HepG2 (cell line): ENCODE measurements around the gene E2F1. TPM values are rescaled to one million over a fixed set of nuclear protein-coding genes. Genes with fewer than 3 reads are reported as not detected.

Experiments
- AGO2 ChIP-seq: fragments of 200-400 bp; formaldehyde crosslinking; optimal IDR thresholded peaks from 2 replicates; pipeline ENCODE3; 2017; ENCODE audit warnings: mild to moderate bottlenecking, low read depth, low read length, moderate library complexity
- ELF4 ChIP-seq: sonication (generic); formaldehyde crosslinking; IDR thresholded peaks from 2 replicates; pipeline ENCODE4 v1.5.0; 2020; ENCODE audit warnings: missing genetic modification reagents, mild to moderate bottlenecking, moderate library complexity, borderline replicate concordance
- ESRRA ChIP-seq: sonication (generic); formaldehyde crosslinking; IDR thresholded peaks from 2 replicates; pipeline ENCODE4 v1.5.1; 2020; ENCODE audit warnings: mild to moderate bottlenecking, low read depth, missing genetic modification reagents
- HDAC2 ChIP-seq: sonication (generic); formaldehyde crosslinking; IDR thresholded peaks from 2 replicates; pipeline ENCODE4 v1.4.0; 2020; ENCODE audit warnings: missing genetic modification reagents
- HNRNPK ChIP-seq: fragments of 200-400 bp; formaldehyde crosslinking; IDR thresholded peaks from 2 replicates; pipeline ENCODE4 v1.6.1; 2018; ENCODE audit warnings: low read length, low read depth, moderate library complexity, mild to moderate bottlenecking; ENCODE audit not compliant: poor library complexity, severe bottlenecking
- XRCC5 ChIP-seq: fragments of 200-400 bp; formaldehyde crosslinking; optimal IDR thresholded peaks from 2 replicates; pipeline ENCODE3; 2017; ENCODE audit warnings: mild to moderate bottlenecking, low read length
- ZBTB3 ChIP-seq: sonication (generic); formaldehyde crosslinking; IDR thresholded peaks from 2 replicates; pipeline ENCODE4 v1.4.0; 2020; ENCODE audit warnings: low read depth, mild to moderate bottlenecking, moderate library complexity, missing genetic modification reagents, borderline replicate concordance
- ZFP1 ChIP-seq: IDR thresholded peaks from 2 replicates; pipeline ENCODE4 v1.6.1; 2016
- ZNF10 ChIP-seq: sonication (generic); formaldehyde crosslinking; IDR thresholded peaks from 2 replicates; pipeline ENCODE4 v1.4.0; 2020; ENCODE audit warnings: mild to moderate bottlenecking, low read depth, missing genetic modification reagents, borderline replicate concordance
- ZNF138 ChIP-seq: sonication (generic); formaldehyde crosslinking; IDR thresholded peaks from 2 replicates; pipeline ENCODE4 v1.5.0; 2020; ENCODE audit warnings: mild to moderate bottlenecking, low read depth, missing genetic modification reagents
- ZNF30 ChIP-seq: sonication (generic); formaldehyde crosslinking; IDR thresholded peaks from 2 replicates; pipeline ENCODE4 v1.5.0; 2020; ENCODE audit warnings: mild to moderate bottlenecking, missing genetic modification reagents
- ZXDC ChIP-seq: sonication (generic); formaldehyde crosslinking; IDR thresholded peaks from 2 replicates; pipeline ENCODE4 v1.5.0; 2020; ENCODE audit warnings: mild to moderate bottlenecking, missing genetic modification reagents
- polyA plus RNA-seq, 8 experiments: library from polyadenylated mRNA; depleted of rRNA in 3 of 8; stranded (reverse) in 7 of 8; unstranded in 1 of 8; fragments of >200 nt; fragmentation: Illumina TruSeq in 4 of 8; extraction: Trizol in 4 of 8; gene quantifications; 2 replicates each; pipeline versions ENCODE4 v1.2.1 to v1.2.3, GENCODE V29; 2011 to 2016; ENCODE audit warnings: low read depth in 4 of 8, missing spikeins in 1 of 8, mixed read lengths in 1 of 8; ENCODE audit not compliant: insufficient read depth in 1 of 8
- total RNA-seq, 5 experiments: library from RNA; depleted of rRNA; stranded (reverse); fragments of >200 nt; fragmentation: Illumina TruSeq; extraction: Trizol; gene quantifications; 2 replicates each; pipeline ENCODE4 v1.2.3, GENCODE V29; 2016; ENCODE audit warnings: low read depth in 1 of 5
- TF ChIP-seq, protein P1 (sequence below): sonication (generic); formaldehyde crosslinking; IDR thresholded peaks from 2 replicates; pipeline ENCODE4 v1.4.0; 2020; ENCODE audit warnings: mild to moderate bottlenecking, missing genetic modification reagents
- TF ChIP-seq, protein P2 (sequence below): sonication (generic); formaldehyde crosslinking; IDR thresholded peaks from 2 replicates; pipeline ENCODE4 v1.4.0; 2020; ENCODE audit warnings: mild to moderate bottlenecking, missing genetic modification reagents
- TF ChIP-seq, protein P3 (sequence below): sonication (generic); formaldehyde crosslinking; IDR thresholded peaks from 2 replicates; pipeline ENCODE4 v1.5.0; 2020; ENCODE audit warnings: mild to moderate bottlenecking, missing genetic modification reagents

Gene E2F1
- total and polyA plus RNA-seq, 2 of the 13 experiments (the other 11 are each of a cell fraction or from before 2014, with no cell fraction given) = 25.5 to 39.4 TPM

GRCh38 chr20:33688938-33689424 lies 2.8 kb upstream of the E2F1 start (continued):
- no peak for TF ChIP-seq ESRRA (CRISPR knock-in tag)
- 0 out of 2 replicates have a peak, but pooled peaks have one; percentile 17 for TF ChIP-seq ELF4 (CRISPR knock-in tag)
- TF ChIP-seq HDAC2 (CRISPR knock-in tag) = peak; percentile 73; the same call in 1 of the 2 replicates
- TF ChIP-seq ZNF10 = no peak
- TF ChIP-seq ZXDC (CRISPR knock-in tag) = no peak
- no peak for TF ChIP-seq ZNF138
- no peak for TF ChIP-seq XRCC5
- no peak for TF ChIP-seq ZNF30
- no peak for TF ChIP-seq HNRNPK
- TF ChIP-seq, protein P1, sequence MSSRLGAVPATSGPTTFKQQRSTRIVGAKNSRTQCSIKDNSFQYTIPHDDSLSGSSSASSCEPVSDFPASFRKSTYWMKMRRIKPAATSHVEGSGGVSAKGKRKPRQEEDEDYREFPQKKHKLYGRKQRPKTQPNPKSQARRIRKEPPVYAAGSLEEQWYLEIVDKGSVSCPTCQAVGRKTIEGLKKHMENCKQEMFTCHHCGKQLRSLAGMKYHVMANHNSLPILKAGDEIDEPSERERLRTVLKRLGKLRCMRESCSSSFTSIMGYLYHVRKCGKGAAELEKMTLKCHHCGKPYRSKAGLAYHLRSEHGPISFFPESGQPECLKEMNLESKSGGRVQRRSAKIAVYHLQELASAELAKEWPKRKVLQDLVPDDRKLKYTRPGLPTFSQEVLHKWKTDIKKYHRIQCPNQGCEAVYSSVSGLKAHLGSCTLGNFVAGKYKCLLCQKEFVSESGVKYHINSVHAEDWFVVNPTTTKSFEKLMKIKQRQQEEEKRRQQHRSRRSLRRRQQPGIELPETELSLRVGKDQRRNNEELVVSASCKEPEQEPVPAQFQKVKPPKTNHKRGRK (CRISPR knock-in tag) = no peak
- TF ChIP-seq ZBTB3 (CRISPR knock-in tag) = no peak
- TF ChIP-seq, protein P2, sequence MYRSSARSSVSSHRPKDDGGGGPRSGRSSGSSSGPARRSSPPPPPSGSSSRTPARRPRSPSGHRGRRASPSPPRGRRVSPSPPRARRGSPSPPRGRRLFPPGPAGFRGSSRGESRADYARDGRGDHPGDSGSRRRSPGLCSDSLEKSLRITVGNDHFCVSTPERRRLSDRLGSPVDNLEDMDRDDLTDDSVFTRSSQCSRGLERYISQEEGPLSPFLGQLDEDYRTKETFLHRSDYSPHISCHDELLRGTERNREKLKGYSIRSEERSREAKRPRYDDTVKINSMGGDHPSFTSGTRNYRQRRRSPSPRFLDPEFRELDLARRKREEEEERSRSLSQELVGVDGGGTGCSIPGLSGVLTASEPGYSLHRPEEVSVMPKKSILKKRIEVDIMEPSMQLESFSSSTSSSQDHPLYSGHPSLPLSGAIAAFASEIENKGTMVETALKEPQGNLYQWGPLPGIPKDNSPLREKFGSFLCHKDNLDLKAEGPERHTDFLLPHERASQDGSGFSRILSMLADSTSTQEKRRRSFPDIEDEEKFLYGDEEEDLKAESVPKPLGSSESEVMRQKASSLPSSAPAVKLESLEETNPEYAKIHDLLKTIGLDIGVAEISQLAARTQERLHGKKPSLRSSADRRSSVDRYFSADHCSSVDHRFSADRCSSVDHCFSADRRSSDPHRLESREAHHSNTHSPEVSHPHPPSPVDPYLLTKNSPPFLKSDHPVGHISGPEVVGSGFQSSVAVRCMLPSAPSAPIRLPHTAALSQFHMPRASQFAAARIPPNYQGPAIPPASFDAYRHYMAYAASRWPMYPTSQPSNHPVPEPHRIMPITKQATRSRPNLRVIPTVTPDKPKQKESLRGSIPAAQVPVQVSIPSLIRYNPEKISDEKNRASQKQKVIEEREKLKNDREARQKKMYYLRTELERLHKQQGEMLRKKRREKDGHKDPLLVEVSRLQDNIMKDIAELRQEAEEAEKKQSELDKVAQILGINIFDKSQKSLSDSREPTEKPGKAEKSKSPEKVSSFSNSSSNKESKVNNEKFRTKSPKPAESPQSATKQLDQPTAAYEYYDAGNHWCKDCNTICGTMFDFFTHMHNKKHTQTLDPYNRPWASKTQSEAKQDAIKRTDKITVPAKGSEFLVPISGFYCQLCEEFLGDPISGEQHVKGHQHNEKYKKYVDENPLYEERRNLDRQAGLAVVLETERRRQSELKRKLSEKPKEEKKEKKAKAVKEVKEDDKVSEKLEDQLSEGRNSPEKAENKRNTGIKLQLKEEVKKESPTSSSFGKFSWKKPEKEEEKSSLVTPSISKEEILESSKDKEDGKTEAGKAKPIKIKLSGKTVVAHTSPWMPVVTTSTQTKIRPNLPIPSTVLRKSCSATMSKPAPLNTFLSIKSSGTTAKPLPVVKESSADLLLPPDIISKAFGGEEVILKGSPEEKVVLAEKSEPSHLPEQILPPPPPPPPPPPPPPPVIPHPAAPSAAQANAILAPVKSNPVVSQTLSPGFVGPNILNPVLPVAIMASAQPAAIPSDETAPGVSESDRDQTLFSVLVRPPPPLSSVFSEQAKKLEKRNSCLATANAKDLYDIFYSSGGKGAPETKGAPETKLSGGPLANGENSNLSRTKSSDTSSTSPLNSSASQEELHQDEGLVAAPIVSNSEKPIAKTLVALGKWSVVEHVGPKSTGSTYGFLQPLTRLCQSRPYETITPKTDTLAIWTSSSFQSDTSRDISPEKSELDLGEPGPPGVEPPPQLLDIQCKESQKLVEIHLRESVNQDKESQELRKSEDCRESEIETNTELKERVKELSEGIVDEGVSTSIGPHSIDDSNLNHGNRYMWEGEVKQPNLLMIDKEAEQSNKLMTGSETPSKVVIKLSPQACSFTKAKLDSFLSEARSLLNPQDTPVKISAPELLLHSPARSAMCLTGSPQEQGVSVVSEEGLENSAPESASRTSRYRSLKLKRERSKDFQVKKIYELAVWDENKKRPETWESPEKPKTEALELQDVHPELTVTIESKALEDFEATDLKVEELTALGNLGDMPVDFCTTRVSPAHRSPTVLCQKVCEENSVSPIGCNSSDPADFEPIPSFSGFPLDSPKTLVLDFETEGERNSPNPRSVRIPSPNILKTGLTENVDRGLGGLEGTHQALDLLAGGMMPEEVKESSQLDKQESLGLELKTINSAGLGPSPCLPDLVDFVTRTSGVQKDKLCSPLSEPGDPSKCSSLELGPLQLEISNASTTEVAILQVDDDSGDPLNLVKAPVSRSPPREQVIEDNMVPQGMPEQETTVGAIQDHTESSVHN (CRISPR knock-in tag) = no peak
- no peak for TF ChIP-seq AGO2
- TF ChIP-seq, protein P3, sequence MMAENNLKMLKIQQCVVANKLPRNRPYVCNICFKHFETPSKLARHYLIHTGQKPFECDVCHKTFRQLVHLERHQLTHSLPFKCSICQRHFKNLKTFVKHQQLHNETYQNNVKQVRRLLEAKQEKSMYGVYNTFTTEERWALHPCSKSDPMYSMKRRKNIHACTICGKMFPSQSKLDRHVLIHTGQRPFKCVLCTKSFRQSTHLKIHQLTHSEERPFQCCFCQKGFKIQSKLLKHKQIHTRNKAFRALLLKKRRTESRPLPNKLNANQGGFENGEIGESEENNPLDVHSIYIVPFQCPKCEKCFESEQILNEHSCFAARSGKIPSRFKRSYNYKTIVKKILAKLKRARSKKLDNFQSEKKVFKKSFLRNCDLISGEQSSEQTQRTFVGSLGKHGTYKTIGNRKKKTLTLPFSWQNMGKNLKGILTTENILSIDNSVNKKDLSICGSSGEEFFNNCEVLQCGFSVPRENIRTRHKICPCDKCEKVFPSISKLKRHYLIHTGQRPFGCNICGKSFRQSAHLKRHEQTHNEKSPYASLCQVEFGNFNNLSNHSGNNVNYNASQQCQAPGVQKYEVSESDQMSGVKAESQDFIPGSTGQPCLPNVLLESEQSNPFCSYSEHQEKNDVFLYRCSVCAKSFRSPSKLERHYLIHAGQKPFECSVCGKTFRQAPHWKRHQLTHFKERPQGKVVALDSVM = no peak
- TF ChIP-seq ZFP1 = no peak
